ENCODE results near the gene GADD45B. TPM values are rescaled to one million over a fixed set of nuclear protein-coding genes. Genes with fewer than 3 reads are reported as not detected.
A peak's percentile ranks its signal among the peaks of the same experiment; 100 is the strongest.

The GADD45B gene
- total and polyA plus RNA-seq, 2 donors (not counting 3 experiments of a cell fraction or from before 2014, with no cell fraction given): 61.3 to 267 TPM

GRCh38 chr19:2426611-2427428 is 49.1 kb upstream of the GADD45B start:
- Histone ChIP-seq H3K9me1 (replicated peaks; ENCODE audit: control insufficient read depth, extremely low read depth, insufficient read depth, low read length) (no peaks in the 10 kb centered on the region), H3K36me3 (ENCODE audit: control insufficient read depth in 2 of 2, extremely low read depth in 1 of 2, insufficient read depth in 2 of 2, low read length in 2 of 2) (peaks cover 0 to 11% of the 10 kb centered on the region in 2 experiments), H3K9ac (replicated peaks; ENCODE audit: extremely low read depth, insufficient read depth, low read length) (peak overlapping the region; percentile 74), H3K79me2 (ENCODE audit: control insufficient read depth, insufficient read depth, low read length) (peaks cover 31% of the 10 kb centered on the region), H3K4me3 (replicated peaks in 1 of 3; ENCODE audit: insufficient read depth in 1 of 3, low read depth in 1 of 3, low read length in 3 of 3) (peak overlapping the region; percentile 63 to 75 (median 63)), H3K4me2 (ENCODE audit: insufficient read depth, low read length) (peak overlapping the region; percentile 68), H3K27me3 (ENCODE audit: control insufficient read depth in 2 of 2, insufficient read depth in 2 of 2, low read length in 2 of 2) (no peaks in the 10 kb centered on the region), H3K9me3 (replicated peaks; ENCODE audit: control insufficient read depth, insufficient read depth, low read length) (no peaks in the 10 kb centered on the region), H3K27ac (ENCODE audit: insufficient read depth, low read depth, low read length) (peak overlapping the region; percentile 84), H3K4me1 (ENCODE audit: control insufficient read depth, extremely low read depth, insufficient read depth, low read length) (peaks cover 26% of the 10 kb centered on the region), H2AFZ (ENCODE audit: low read depth, low read length) (peak overlapping the region; percentile 33), H4K20me1 (replicated peaks; ENCODE audit: control insufficient read depth, extremely low read depth, insufficient read depth, low read length) (no peaks in the 10 kb centered on the region)
- dilution Hi-C loops (cut with MboI; ENCODE audit: extremely low pct_ligation_motif_present, low sequenced_read_pairs): no loop called here
- CTCF ChIA-PET: interaction anchor here (1.1 to 4.4 kb wide), 7 partner anchors 36 to 222 kb away, joined by 4 to 33 read pairs (median 8); no protein-coding TSS in a partner anchor
- intact Hi-C loops (cut with micrococcal nuclease): loop anchor here (1.0 to 2.0 kb wide), 2 partner anchors 30 to 190 kb away; partner anchors contain the start of genes PLEKHJ1 and SF3A2
- no peak for DNase-seq (ENCODE audit: low read depth, low spot score)
- POLR2A ChIA-PET: interaction anchor here (2.0 kb wide), 1 partner anchor 49 kb away, joined by 16 read pairs; the partner anchor contains the start of gene GADD45B
- BruUV-seq (replicated peaks): no TSS peak
- FAIRE-seq: peak; percentile 12
- TF ChIP-seq EZH2 (IDR thresholded peaks at IDR 0.05; ENCODE audit: borderline replicate concordance, low read depth, low read length, severe bottlenecking): no peak
- TF ChIP-seq GATA2 (IDR thresholded peaks at IDR 0.05; ENCODE audit: insufficient read depth, insufficient read length, low read depth, low read length): no peak
- TF ChIP-seq CTCF (IDR thresholded peaks at IDR 0.05; ENCODE audit: extremely low read depth in 1 of 2, insufficient read depth in 1 of 2, low read depth in 1 of 2, low read length in 2 of 2): no peak
- no peak for TF ChIP-seq MYC (IDR thresholded peaks at IDR 0.05; ENCODE audit: low read depth, low read length)
- no peak for TF ChIP-seq POLR2A (IDR thresholded peaks at IDR 0.05; ENCODE audit: low read depth, low read length)
- no peak for TF ChIP-seq JUN (IDR thresholded peaks at IDR 0.05; ENCODE audit: borderline replicate concordance, insufficient read depth, insufficient read length, low read depth)
- peak; percentile 57 for TF ChIP-seq MAX (IDR thresholded peaks at IDR 0.05; ENCODE audit: insufficient read depth, insufficient read length)
- TF ChIP-seq POLR2AphosphoS5 (IDR thresholded peaks at IDR 0.05; ENCODE audit: insufficient read depth, low read depth, low read length): peak; percentile 46
- TF ChIP-seq FOS (IDR thresholded peaks at IDR 0.05; ENCODE audit: borderline replicate concordance, insufficient read depth, low read length): no peak

Data from endothelial cell of umbilical vein (primary cell).